ENCODE measurements around the gene ANKRD27.

GRCh38 chr19:32622002-32622401 lies 53.0 kb downstream of the ANKRD27 start:
- TF ChIP-seq, protein P1, sequence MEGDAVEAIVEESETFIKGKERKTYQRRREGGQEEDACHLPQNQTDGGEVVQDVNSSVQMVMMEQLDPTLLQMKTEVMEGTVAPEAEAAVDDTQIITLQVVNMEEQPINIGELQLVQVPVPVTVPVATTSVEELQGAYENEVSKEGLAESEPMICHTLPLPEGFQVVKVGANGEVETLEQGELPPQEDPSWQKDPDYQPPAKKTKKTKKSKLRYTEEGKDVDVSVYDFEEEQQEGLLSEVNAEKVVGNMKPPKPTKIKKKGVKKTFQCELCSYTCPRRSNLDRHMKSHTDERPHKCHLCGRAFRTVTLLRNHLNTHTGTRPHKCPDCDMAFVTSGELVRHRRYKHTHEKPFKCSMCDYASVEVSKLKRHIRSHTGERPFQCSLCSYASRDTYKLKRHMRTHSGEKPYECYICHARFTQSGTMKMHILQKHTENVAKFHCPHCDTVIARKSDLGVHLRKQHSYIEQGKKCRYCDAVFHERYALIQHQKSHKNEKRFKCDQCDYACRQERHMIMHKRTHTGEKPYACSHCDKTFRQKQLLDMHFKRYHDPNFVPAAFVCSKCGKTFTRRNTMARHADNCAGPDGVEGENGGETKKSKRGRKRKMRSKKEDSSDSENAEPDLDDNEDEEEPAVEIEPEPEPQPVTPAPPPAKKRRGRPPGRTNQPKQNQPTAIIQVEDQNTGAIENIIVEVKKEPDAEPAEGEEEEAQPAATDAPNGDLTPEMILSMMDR (IDR thresholded peaks at IDR 0.05), result no peak
- TF ChIP-seq POLR2A (IDR thresholded peaks at IDR 0.05) (no peak), POLR2AphosphoS5 (IDR thresholded peaks at IDR 0.05) (no peak)
